HEK293 (cell line): ENCODE data around the gene CD46.

ENCODE experiments used
- EGR2 ChIP-seq: fragments of 450-650 bp; formaldehyde crosslinking; IDR thresholded peaks from 2 replicates; pipeline ENCODE4 v1.5.1; 2016; ENCODE audit warnings: low read depth, missing biosample characterization, missing genetic modification characterization
- IKZF3 ChIP-seq: fragments of 450-650 bp; IDR thresholded peaks from 2 replicates; pipeline ENCODE4 v1.5.0; 2018; ENCODE audit warnings: missing biosample characterization, mild to moderate bottlenecking, missing genetic modification characterization, moderate library complexity
- WT1 ChIP-seq: fragments of 450-650 bp; formaldehyde crosslinking; IDR thresholded peaks from 2 replicates; pipeline ENCODE4 v1.5.1; 2016; ENCODE audit warnings: missing biosample characterization, missing genetic modification characterization
- ZBTB17 ChIP-seq: fragments of 450-650 bp; formaldehyde crosslinking; IDR thresholded peaks from 2 replicates; pipeline ENCODE4 v1.5.1; 2016; ENCODE audit warnings: missing biosample characterization, missing genetic modification characterization
- ZFP37 ChIP-seq: fragments of 450-650 bp; formaldehyde crosslinking; IDR thresholded peaks from 2 replicates; pipeline ENCODE4 v1.5.1; 2016; ENCODE audit warnings: missing biosample characterization, missing genetic modification characterization
- ZIC2 ChIP-seq: fragments of 450-650 bp; formaldehyde crosslinking; IDR thresholded peaks from 2 replicates; pipeline ENCODE4 v1.5.1; 2016; ENCODE audit warnings: missing biosample characterization, missing genetic modification characterization
- ZNF140 ChIP-seq: fragments of 450-650 bp; formaldehyde crosslinking; IDR thresholded peaks from 2 replicates; pipeline ENCODE4 v1.5.1; 2016; ENCODE audit warnings: missing biosample characterization, missing genetic modification characterization
- ZNF600 ChIP-seq: fragments of 450-650 bp; formaldehyde crosslinking; IDR thresholded peaks from 2 replicates; pipeline ENCODE4 v1.5.1; 2016; ENCODE audit warnings: missing biosample characterization, missing genetic modification characterization
- ZNF610 ChIP-seq: fragments of 450-650 bp; formaldehyde crosslinking; IDR thresholded peaks from 2 replicates; pipeline ENCODE4 v1.5.1; 2016; ENCODE audit warnings: missing biosample characterization, missing genetic modification characterization, borderline replicate concordance
- ZNF76 ChIP-seq: fragments of 450-650 bp; formaldehyde crosslinking; IDR thresholded peaks from 2 replicates; pipeline ENCODE4; 2016; ENCODE audit warnings: low read depth, missing biosample characterization, missing genetic modification characterization, borderline replicate concordance
- ZSCAN23 ChIP-seq: fragments of 450-650 bp; formaldehyde crosslinking; IDR thresholded peaks from 2 replicates; pipeline ENCODE4 v1.5.1; 2016; ENCODE audit warnings: missing biosample characterization, missing genetic modification characterization
- TF ChIP-seq, protein P1 (sequence below): fragments of 450-650 bp; formaldehyde crosslinking; IDR thresholded peaks from 2 replicates; pipeline ENCODE4 v1.5.1; 2016; ENCODE audit warnings: missing biosample characterization, missing genetic modification characterization
- TF ChIP-seq, protein P2 (sequence below): fragments of 450-650 bp; formaldehyde crosslinking; IDR thresholded peaks from 2 replicates; pipeline ENCODE4 v1.5.1; 2016; ENCODE audit warnings: missing biosample characterization, missing genetic modification characterization
- TF ChIP-seq, protein P3 (sequence below): fragments of 450-650 bp; formaldehyde crosslinking; IDR thresholded peaks from 2 replicates; pipeline ENCODE4 v1.5.1; 2016; ENCODE audit warnings: missing biosample characterization, missing genetic modification characterization
- TF ChIP-seq, protein P4 (sequence below): fragments of 450-650 bp; formaldehyde crosslinking; IDR thresholded peaks from 2 replicates; pipeline ENCODE4 v1.5.1; 2016; ENCODE audit warnings: missing biosample characterization, missing genetic modification characterization
- TF ChIP-seq, protein P5 (sequence below): fragments of 450-650 bp; formaldehyde crosslinking; IDR thresholded peaks from 2 replicates; pipeline ENCODE4 v1.5.1; 2016; ENCODE audit warnings: missing biosample characterization, missing genetic modification characterization
- TF ChIP-seq, protein P6 (sequence below): fragments of 450-650 bp; formaldehyde crosslinking; IDR thresholded peaks from 2 replicates; pipeline ENCODE4 v1.5.1; 2017; ENCODE audit warnings: missing biosample characterization, mild to moderate bottlenecking, missing genetic modification characterization, moderate library complexity
- TF ChIP-seq, protein P7 (sequence below): fragments of 450-650 bp; formaldehyde crosslinking; optimal IDR thresholded peaks from 2 replicates; pipeline ENCODE3; 2016; ENCODE audit warnings: missing biosample characterization, mild to moderate bottlenecking, missing genetic modification characterization

The CD46 gene

DNA sequence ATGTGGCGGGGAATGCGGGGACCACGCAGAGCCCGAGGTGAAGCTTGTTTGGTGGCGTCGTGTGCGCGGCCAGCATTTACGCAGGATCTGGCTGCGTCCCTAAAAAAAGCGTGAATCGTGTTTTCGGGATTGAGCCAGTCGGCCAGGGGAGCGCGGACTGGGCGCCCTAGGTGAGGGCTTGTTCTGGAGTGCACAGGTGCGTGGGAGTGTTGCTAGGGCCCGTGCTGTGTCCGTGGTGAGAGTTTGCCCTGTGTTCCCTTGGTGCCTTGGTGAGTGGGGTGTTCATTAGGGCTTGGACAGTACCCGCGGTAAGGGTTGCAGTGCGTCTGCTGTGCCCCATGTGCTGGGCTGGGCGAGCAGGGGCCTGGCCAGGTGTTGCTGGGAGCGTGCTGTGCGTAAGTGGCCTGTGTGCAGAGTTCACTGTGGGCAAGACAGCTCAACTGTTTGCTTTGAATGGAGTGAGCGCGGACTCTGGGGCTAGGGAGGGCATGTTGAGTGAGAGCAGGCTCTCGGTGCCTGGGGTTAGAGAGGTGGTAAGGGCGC is 673 bp downstream of the CD46 start (continued):
- TF ChIP-seq, protein P1, sequence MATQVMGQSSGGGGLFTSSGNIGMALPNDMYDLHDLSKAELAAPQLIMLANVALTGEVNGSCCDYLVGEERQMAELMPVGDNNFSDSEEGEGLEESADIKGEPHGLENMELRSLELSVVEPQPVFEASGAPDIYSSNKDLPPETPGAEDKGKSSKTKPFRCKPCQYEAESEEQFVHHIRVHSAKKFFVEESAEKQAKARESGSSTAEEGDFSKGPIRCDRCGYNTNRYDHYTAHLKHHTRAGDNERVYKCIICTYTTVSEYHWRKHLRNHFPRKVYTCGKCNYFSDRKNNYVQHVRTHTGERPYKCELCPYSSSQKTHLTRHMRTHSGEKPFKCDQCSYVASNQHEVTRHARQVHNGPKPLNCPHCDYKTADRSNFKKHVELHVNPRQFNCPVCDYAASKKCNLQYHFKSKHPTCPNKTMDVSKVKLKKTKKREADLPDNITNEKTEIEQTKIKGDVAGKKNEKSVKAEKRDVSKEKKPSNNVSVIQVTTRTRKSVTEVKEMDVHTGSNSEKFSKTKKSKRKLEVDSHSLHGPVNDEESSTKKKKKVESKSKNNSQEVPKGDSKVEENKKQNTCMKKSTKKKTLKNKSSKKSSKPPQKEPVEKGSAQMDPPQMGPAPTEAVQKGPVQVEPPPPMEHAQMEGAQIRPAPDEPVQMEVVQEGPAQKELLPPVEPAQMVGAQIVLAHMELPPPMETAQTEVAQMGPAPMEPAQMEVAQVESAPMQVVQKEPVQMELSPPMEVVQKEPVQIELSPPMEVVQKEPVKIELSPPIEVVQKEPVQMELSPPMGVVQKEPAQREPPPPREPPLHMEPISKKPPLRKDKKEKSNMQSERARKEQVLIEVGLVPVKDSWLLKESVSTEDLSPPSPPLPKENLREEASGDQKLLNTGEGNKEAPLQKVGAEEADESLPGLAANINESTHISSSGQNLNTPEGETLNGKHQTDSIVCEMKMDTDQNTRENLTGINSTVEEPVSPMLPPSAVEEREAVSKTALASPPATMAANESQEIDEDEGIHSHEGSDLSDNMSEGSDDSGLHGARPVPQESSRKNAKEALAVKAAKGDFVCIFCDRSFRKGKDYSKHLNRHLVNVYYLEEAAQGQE (tag by site-specific recombination) = peak; percentile 60
- TF ChIP-seq ZSCAN23 (tag by site-specific recombination) = no peak
- TF ChIP-seq, protein P2, sequence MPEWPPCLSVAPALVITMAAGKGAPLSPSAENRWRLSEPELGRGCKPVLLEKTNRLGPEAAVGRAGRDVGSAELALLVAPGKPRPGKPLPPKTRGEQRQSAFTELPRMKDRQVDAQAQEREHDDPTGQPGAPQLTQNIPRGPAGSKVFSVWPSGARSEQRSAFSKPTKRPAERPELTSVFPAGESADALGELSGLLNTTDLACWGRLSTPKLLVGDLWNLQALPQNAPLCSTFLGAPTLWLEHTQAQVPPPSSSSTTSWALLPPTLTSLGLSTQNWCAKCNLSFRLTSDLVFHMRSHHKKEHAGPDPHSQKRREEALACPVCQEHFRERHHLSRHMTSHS = no peak
- TF ChIP-seq ZBTB17 (tag by site-specific recombination) = peak; percentile 46
- 0 out of 2 replicates have a peak, but pooled peaks have one; percentile 25 for TF ChIP-seq ZFP37 (tag by site-specific recombination)
- no peak for TF ChIP-seq ZNF610 (tag by site-specific recombination)
- peak; percentile 43; the same call in 1 of the 2 replicates for TF ChIP-seq EGR2 (tag by site-specific recombination)
- TF ChIP-seq, protein P3, sequence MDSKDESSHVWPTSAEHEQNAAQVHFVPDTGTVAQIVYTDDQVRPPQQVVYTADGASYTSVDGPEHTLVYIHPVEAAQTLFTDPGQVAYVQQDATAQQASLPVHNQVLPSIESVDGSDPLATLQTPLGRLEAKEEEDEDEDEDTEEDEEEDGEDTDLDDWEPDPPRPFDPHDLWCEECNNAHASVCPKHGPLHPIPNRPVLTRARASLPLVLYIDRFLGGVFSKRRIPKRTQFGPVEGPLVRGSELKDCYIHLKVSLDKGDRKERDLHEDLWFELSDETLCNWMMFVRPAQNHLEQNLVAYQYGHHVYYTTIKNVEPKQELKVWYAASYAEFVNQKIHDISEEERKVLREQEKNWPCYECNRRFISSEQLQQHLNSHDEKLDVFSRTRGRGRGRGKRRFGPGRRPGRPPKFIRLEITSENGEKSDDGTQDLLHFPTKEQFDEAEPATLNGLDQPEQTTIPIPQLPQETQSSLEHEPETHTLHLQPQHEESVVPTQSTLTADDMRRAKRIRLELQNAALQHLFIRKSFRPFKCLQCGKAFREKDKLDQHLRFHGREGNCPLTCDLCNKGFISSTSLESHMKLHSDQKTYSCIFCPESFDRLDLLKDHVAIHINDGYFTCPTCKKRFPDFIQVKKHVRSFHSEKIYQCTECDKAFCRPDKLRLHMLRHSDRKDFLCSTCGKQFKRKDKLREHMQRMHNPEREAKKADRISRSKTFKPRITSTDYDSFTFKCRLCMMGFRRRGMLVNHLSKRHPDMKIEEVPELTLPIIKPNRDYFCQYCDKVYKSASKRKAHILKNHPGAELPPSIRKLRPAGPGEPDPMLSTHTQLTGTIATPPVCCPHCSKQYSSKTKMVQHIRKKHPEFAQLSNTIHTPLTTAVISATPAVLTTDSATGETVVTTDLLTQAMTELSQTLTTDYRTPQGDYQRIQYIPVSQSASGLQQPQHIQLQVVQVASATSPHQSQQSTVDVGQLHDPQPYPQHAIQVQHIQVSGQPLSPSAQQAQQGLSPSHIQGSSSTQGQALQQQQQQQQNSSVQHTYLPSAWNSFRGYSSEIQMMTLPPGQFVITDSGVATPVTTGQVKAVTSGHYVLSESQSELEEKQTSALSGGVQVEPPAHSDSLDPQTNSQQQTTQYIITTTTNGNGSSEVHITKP (tag by site-specific recombination) = peak; percentile 49
- peak; percentile 62 for TF ChIP-seq ZNF76 (tag by site-specific recombination)
- TF ChIP-seq, protein P4, sequence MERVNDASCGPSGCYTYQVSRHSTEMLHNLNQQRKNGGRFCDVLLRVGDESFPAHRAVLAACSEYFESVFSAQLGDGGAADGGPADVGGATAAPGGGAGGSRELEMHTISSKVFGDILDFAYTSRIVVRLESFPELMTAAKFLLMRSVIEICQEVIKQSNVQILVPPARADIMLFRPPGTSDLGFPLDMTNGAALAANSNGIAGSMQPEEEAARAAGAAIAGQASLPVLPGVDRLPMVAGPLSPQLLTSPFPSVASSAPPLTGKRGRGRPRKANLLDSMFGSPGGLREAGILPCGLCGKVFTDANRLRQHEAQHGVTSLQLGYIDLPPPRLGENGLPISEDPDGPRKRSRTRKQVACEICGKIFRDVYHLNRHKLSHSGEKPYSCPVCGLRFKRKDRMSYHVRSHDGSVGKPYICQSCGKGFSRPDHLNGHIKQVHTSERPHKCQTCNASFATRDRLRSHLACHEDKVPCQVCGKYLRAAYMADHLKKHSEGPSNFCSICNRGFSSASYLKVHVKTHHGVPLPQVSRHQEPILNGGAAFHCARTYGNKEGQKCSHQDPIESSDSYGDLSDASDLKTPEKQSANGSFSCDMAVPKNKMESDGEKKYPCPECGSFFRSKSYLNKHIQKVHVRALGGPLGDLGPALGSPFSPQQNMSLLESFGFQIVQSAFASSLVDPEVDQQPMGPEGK = peak; percentile 24; the same call in 1 of the 2 replicates
- TF ChIP-seq, protein P5, sequence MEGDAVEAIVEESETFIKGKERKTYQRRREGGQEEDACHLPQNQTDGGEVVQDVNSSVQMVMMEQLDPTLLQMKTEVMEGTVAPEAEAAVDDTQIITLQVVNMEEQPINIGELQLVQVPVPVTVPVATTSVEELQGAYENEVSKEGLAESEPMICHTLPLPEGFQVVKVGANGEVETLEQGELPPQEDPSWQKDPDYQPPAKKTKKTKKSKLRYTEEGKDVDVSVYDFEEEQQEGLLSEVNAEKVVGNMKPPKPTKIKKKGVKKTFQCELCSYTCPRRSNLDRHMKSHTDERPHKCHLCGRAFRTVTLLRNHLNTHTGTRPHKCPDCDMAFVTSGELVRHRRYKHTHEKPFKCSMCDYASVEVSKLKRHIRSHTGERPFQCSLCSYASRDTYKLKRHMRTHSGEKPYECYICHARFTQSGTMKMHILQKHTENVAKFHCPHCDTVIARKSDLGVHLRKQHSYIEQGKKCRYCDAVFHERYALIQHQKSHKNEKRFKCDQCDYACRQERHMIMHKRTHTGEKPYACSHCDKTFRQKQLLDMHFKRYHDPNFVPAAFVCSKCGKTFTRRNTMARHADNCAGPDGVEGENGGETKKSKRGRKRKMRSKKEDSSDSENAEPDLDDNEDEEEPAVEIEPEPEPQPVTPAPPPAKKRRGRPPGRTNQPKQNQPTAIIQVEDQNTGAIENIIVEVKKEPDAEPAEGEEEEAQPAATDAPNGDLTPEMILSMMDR (tag by site-specific recombination) = no peak
- peak; percentile 88 for TF ChIP-seq ZNF600 (tag by site-specific recombination)
- no peak for TF ChIP-seq IKZF3 (tag by site-specific recombination)
- no peak for TF ChIP-seq ZNF140 (tag by site-specific recombination)
- TF ChIP-seq, protein P6, sequence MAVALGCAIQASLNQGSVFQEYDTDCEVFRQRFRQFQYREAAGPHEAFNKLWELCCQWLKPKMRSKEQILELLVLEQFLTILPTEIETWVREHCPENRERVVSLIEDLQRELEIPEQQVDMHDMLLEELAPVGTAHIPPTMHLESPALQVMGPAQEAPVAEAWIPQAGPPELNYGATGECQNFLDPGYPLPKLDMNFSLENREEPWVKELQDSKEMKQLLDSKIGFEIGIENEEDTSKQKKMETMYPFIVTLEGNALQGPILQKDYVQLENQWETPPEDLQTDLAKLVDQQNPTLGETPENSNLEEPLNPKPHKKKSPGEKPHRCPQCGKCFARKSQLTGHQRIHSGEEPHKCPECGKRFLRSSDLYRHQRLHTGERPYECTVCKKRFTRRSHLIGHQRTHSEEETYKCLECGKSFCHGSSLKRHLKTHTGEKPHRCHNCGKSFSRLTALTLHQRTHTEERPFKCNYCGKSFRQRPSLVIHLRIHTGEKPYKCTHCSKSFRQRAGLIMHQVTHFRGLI (tag by site-specific recombination) = peak; percentile 34; the same call in 1 of the 2 replicates
- TF ChIP-seq ZIC2 (tag by site-specific recombination) = peak; percentile 33
- TF ChIP-seq, protein P7, sequence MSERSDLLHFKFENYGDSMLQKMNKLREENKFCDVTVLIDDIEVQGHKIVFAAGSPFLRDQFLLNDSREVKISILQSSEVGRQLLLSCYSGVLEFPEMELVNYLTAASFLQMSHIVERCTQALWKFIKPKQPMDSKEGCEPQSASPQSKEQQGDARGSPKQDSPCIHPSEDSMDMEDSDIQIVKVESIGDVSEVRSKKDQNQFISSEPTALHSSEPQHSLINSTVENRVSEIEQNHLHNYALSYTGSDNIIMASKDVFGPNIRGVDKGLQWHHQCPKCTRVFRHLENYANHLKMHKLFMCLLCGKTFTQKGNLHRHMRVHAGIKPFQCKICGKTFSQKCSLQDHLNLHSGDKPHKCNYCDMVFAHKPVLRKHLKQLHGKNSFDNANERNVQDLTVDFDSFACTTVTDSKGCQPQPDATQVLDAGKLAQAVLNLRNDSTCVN (tag by site-specific recombination) = peak; percentile 82
- TF ChIP-seq WT1 (tag by site-specific recombination) = no peak
